HT1080 (cell line): ENCODE results near the gene GJB2. TPM values are rescaled to one million over a fixed set of nuclear protein-coding genes. Genes with fewer than 3 reads are reported as not detected.

Experiments used
- DNase-seq: peaks from one replicate; pipeline ENCODE4 v3.0.0-alpha.2; 2015; ENCODE audit warnings: low read depth
- total RNA-seq: library from RNA; depleted of rRNA; stranded (reverse); fragments of >200 nt; shearing (Covaris generic); gene quantifications from 2 replicates; pipeline ENCODE4 v1.2.3, GENCODE V29; 2014; rRNA removed

Gene GJB2
- total RNA-seq, 1 experiment from 2014 or later, result 15.5 TPM

DNA sequence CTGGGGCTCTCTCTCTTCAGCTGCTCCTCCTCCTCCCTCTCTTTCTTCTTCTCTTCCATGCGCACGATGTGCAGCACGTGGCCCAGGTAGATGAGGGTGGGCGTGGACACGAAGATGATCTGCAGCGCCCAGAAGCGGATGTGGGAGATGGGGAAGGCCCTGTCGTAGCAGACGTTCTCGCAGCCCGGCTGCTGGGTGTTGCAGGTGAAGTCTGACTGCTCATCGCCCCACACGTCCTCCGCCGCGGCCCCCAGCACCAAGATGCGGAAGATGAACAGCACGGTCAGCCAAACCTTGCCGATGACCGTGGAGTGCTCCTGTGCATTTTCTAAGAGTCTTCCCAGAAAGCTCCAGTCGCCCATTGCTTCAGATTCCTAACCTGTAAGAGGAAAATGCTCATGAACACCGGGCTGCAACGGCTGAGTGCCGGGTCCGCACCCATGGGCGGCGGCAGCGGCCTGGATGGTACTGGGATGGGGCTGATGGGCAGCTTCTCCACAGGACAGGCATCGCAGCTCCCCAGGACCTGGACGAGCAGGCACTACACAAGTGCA is 49.7 kb downstream of the GJB2 start:
- no peak for DNase-seq

DNA sequence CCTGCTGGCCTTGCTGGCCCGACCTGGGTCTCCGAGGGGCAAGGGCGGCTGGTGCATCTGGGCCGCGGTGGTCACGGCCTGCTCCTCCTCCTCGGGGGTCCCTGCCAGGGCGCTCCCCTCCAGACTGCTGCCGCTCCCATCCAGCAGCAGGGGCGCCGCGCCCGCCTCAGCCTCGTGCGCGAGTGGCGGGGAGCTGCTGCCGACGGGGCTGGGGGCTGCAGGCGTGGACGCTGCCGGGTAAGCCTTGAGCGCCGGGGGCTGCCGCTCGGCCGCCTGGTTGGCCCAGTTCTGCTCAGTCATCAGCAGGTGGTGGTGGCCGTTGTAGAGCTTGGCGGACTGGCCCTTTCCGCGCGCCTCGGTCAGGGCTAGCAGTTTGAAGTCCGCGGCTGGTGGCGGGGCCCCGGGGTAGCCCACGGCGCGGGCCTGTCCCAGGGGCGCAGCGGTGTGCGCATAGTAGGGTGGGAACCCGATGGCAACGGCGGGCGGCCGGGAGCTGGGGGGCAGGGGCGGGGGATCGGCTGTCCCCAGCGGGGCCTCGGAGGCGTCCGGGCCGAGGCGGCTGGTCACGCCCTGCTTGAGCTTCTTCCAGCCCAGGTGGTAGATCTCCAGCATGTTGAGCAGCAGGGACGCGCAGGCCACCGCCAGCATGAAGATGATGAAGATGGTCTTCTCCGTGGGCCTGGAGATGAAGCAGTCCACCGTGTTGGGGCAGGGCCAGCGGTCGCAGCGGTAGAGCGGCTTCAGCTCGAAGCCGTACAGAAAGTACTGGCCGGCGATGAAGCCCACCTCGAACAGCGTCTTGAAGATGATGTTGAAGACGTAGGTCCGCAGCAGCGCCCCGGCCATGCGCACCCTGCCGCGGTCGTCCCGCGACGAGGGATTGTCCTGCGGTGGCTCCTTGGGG is 50.5 kb downstream of the GJB2 start:
- DNase-seq, result no peak

DNA sequence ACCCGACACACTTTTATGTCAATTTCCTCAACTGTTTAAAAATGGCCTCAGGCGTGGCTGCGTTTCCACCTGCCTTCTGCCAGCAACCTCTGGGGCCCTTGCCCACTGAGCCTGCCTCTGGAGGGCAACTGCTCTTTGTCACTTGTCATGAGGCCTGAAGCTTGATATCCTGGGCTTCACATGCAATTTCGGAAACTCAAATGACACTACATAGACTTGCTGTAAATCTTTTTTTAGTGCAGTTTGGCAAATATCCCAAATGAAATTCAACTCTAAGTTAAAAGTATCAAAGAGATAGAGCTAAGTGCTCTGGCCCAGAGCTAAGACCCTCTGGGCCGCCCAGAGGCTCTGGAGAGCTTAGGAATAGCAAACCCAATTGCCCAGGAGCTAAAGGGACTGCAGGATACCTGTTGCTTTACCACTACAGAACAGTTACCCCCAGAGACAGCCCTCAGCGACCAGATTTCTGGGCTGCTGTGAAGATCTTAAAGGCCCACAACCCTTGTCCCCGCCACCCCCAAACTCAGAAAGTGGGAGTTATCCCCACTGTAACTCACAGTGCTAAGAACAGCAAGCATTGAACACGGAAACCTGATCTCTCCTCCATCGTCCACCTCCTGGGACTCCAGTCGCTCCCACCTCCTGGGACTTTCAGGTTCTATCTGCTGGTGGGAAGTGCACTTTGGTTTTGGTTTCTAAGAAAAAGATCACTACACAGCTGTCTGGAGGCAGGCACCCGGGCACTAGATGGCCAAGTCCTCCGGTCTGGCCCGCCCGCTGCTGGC is 51.3 kb downstream of the GJB2 start:
- DNase-seq, result no peak

DNA sequence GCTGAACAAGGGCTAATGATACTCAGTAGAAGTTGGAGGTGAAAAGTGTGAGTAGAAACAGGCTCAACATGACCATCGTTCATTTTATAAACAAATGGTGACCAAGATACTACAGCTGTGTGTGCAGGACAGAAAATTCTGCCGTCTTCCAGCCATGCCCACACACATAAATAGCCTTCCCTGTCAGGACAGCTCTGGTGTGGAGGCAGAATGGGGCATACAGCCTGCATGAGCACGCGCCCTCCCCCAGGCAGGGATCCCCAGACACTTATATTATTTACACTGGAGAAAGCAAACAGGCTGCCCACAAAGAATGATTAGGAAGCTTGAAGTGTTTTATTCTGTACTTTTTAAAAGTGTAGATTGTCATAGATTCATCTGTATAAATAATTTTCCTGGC is 52.3 kb downstream of the GJB2 start:
- DNase-seq, result no peak

DNA sequence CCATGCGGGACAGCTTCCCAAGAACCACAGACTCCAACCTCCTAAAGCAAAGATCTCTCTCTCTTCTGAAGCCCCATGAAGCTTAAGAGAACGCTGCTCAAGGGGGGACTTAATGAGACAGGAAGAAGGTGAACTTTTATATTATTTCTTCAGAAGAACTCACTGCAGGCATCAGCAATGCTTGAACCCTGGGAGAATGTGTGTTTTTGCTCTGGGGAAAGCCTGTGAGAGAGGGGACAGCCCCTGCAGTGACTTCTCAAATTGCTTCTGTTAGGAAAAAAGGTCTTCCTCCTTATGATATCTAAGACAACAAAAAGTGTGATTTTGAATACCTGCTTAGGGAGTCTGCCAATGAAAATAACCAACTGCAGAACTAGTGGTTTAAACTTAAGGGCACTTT is 54.9 kb downstream of the GJB2 start:
- DNase-seq, result no peak

Other genes with a start within 250 kb of the GJB2 start
- gene ZMYM2, start 234.2 kb downstream of the GJB2 start, total RNA-seq, result 16.6 and 18.7 TPM in 2 replicates
- 0.56 and 0.84 TPM in 2 replicates for gene GJA3, start 31.9 kb downstream of the GJB2 start, total RNA-seq
- not detected in 2 replicates for gene GJB6, start 39.4 kb upstream of the GJB2 start, total RNA-seq